SJCRH30 (cell line): ENCODE results near the gene SDHAF3. TPM values are rescaled to one million over a fixed set of nuclear protein-coding genes. Genes with fewer than 3 reads are reported as not detected.
A peak's percentile ranks its signal among the peaks of the same experiment; 100 is the strongest.

Experiments
- DNase-seq, 2 experiments: peaks; one replicate each; pipeline ENCODE4 v3.0.0-alpha.2; 2015 to 2020
- H3K27ac ChIP-seq: fragments of 250-450 bp; sonication (Bioruptor Pico); 2 replicates; pipeline ENCODE4 v1.5.1; 2020; ENCODE audit warnings: mild to moderate bottlenecking, moderate library complexity
- H3K27me3 ChIP-seq: fragments of 250-450 bp; sonication (Bioruptor Pico); 2 replicates; pipeline ENCODE4 v1.5.1; 2020; ENCODE audit warnings: mild to moderate bottlenecking, moderate library complexity
- H3K36me3 ChIP-seq: fragments of 250-450 bp; sonication (Bioruptor Pico); 2 replicates; pipeline ENCODE4 v1.5.1; 2020; ENCODE audit warnings: mild to moderate bottlenecking, moderate library complexity
- H3K4me1 ChIP-seq: fragments of 250-450 bp; sonication (Bioruptor Pico); 2 replicates; pipeline ENCODE4 v1.5.1; 2020; ENCODE audit warnings: mild to moderate bottlenecking, moderate library complexity
- H3K4me3 ChIP-seq: fragments of 250-450 bp; sonication (Bioruptor Pico); 2 replicates; pipeline ENCODE4 v1.5.1; 2020; ENCODE audit warnings: mild to moderate bottlenecking, moderate library complexity
- H3K9me3 ChIP-seq: fragments of 250-450 bp; sonication (Bioruptor Pico); replicated peaks from 2 replicates; pipeline ENCODE4 v1.5.1; 2020; ENCODE audit warnings: mild to moderate bottlenecking, moderate library complexity
- total RNA-seq: library from RNA; depleted of rRNA; stranded (reverse); fragments of >200 nt; shearing (Covaris generic); gene quantifications from 2 replicates; pipeline ENCODE4 v1.2.3, GENCODE V29; 2014; rRNA removed

Gene SDHAF3
- total RNA-seq, 1 experiment from 2014 or later: 46.2 TPM

DNA sequence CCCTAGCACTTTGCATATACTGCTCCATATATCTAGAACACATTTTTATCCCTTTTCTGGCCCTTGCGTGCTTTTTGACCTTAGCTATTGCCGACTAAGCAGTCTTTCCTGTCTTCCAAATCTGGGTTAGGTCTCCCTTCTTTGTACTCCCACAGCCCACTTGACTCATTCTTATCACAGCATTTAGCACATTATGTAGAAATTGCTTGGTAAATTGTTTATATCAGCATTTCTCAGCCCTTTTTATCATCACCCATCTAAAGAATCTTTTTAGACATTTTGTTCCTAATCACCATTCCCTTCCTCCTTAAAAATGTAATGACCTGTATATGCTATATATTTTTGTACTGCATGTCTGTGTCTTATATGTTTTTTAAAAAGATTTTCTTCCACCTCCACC, 101.7 kb downstream of the SDHAF3 start:
- no peaks in the 10 kb centered on the region for H3K27me3 ChIP-seq
- peaks cover 5% of the 10 kb centered on the region for H3K4me1 ChIP-seq
- no peak overlapping the region for H3K27ac ChIP-seq
- no peaks in the 10 kb centered on the region for H3K36me3 ChIP-seq
- no peak for DNase-seq
- no peak overlapping the region for H3K4me3 ChIP-seq
- H3K9me3 ChIP-seq: no peaks in the 10 kb centered on the region

DNA sequence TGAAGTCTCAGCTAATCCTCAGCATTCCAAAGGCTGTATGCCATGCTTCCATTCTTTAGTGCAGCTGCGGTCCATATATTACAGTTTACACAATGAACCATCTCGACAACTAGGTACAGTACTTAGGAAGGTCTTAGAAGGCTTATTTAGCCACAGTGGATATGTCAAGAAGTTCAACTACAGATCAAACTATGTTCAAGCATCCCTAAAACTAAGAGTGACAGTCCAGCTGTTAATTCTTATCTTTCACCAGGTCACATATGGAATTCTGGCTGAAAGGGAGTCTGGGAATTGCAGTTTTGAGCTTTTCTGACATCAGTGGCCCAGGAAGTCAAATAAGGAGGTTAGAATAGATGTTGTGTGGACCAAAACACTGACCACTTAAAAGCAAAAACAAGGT, 106.8 kb downstream of the SDHAF3 start:
- Histone ChIP-seq H3K4me3 (no peak overlapping the region), H3K36me3 (no peaks in the 10 kb centered on the region), H3K27me3 (no peaks in the 10 kb centered on the region), H3K9me3 (no peaks in the 10 kb centered on the region), H3K27ac (peak overlapping the region; percentile 27), H3K4me1 (peaks cover 7% of the 10 kb centered on the region)
- DNase-seq: peak; percentile 29 to 72

DNA sequence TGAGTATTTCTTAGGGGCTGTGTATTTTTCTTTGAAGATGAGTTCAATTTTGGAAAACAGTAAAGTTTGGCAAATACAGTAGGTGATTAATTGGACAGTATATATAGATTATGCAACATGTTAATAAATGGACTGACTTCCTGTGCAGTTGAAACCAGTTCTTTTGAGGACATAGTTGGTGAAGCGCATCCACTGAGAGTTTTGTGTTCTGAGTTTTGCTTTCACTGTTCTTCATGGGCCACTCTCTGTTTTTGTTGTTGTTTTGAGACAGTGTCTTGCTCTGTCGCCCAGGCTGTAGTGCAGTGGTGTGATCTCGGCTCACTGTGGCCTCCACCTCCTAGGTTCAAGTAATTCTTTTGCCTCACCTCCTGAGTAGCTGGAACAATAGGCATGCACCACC, 109.0 kb downstream of the SDHAF3 start:
- H3K9me3 ChIP-seq: no peaks in the 10 kb centered on the region
- H3K27me3 ChIP-seq: 0 out of 2 replicates have a peak, but pooled peaks cover 4% of the 10 kb centered on the region
- H3K36me3 ChIP-seq: no peaks in the 10 kb centered on the region
- no peak for DNase-seq
- H3K4me3 ChIP-seq: no peak overlapping the region
- peaks cover 7% of the 10 kb centered on the region for H3K4me1 ChIP-seq
- no peak overlapping the region for H3K27ac ChIP-seq

Other genes starting within 250 kb of the SDHAF3 start
- gene DLX6, start 112.1 kb upstream of the SDHAF3 start, total RNA-seq: 3.1 and 3.4 TPM in 2 replicates
- gene DLX5, start 92.9 kb upstream of the SDHAF3 start, total RNA-seq: not detected in 2 replicates